HG02571 (cell line): Measurements from ENCODE around the gene DUOX1.
"Not testable (repeated sequence)": the region's sequence is repeated elsewhere in the genome, so short reads cannot be mapped to it uniquely, and the experiment has no call there.

Experiments used
- ATAC-seq: cut with Tn5 transposase; IDR thresholded peaks from one replicate; pipeline ENCODE4 v1.9.1; 2021; ENCODE audit warnings: mild to moderate bottlenecking, moderate library complexity; ENCODE audit not compliant: unreplicated experiment

Gene DUOX1

DNA sequence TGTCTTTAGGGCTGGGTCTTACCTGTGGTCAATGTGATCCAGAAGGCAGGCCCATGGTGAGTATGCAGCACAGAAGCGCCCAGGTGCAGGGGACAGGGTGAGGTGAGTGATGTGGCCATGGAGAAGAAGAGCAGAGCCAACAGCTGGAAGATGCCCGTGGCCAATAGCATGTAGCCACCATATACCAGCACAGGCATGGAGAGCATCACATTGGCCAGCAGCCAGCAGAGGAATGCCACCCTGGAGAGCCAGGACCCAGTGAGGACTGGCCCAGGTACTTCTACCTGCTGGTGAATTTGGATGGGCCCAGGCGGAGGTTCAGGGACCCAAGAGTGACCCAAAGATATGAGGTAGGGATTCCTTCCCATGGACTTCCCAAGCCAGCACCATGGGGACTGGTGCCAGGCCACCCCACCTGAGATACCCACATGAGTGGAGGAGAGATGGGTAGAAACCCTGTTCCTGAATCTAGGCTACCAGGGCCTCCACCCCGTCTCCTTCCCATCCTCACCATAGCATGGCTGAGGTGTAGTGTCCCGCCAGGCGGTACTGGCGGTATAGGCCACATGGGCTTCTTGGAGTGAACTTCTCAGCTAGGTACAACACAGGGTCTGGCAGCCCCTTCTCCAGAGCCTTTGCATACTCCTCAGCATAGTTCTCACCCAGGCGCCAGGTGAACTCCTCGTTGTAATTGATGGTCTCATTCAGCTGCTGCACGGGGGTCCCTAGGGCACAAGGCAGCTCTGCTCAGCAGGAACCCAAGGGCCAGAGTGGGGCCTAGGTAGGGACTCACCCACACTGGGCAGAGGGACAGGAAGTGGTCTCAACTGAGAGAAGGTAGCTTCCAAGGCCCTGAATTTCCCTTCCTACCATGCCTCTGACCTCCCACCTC lies 9.5 kb upstream of the DUOX1 start:
- ATAC-seq = no peak

DNA sequence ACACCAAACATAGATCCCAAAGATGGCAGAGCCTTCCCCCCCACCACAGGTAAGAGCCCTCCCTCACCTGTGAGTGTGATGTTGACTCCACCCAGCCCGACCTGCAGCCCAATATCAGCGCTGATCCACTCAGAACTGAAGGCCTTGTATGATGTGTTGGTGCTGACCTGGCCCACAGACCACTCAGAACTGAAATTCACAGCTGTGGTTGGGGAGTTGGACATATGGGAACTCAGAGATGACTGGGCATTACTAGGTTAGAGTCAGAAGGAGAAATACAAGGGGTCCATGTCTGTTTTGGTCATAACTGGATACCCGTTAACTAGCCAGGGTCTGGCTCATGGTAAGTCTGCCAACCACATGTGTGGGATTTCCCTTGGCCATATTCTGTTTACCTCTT lies 8.8 kb upstream of the DUOX1 start:
- no peak for ATAC-seq

DNA sequence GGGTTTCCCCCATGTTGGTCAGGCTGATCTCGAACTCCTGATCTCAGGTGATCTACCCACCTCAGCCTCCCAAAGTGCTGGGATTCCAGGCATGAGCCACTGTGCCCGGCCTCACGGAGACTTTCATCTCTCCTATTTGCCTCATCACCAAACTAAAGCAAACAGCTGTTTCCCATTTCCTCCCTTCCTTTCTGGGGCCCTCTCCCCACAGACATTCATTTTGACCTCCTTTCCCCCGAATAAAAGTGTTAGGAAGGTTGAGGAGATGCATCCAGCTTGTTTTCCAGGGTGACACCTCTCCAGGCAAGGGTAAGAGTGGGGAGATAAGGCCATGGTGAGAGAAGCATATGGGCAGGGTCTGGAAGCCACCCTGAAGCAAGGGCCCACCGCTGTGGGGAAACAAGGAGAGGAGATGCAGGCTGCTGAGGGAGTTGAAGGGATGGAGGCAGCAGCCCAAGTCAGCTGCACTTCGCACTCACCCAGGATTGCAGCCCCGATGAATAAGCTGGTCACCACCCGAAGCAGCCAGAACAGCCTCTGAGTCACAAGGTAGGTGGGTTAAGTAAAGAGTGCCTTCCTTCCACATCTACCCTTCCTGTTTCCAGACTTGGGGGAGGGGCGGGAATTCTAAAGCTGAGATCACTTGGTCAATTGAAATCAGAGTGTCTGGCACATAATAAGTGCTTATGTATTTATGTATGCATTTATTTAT lies 7.9 kb upstream of the DUOX1 start:
- no peak for ATAC-seq

DNA sequence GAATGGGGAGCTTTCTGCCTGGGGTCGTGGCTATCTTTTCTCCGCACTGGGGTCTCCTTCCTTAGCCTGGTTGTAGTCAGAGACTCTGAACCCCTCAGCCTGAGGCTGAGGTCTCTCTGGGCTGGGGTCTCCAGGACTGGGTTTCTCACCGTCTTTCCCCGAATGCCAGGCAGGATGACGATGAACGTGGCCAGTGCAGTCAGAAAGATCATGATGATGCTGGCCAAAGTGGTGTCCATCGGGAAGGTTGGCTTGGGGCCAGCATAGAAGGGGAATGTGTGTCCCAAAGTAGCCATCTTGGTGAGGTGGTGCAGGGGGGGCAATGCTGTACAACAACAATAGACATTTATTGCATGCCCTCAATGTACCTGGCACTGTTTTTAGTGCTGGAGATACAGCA lies 7.1 kb upstream of the DUOX1 start:
- ATAC-seq = no peak

DNA sequence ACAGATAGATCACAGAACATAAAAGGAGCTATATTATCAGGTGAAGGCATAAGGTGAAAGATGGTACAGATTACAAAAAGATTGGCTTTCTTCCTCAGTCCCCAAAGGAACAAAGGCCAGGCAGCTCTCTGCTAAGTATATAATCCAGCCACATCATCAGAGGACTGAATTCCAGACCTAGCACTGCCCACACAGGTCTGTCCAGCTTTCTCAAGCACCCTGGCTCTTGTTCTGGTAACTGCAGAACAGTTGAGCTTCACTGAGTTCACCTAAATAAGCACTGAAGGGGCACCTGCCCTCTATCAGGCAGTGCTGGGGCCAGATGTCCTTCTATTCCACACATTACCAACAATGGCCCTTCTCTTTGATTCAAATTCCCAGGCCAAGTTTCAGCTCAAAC lies 6.4 kb upstream of the DUOX1 start:
- ATAC-seq = no peak

DNA sequence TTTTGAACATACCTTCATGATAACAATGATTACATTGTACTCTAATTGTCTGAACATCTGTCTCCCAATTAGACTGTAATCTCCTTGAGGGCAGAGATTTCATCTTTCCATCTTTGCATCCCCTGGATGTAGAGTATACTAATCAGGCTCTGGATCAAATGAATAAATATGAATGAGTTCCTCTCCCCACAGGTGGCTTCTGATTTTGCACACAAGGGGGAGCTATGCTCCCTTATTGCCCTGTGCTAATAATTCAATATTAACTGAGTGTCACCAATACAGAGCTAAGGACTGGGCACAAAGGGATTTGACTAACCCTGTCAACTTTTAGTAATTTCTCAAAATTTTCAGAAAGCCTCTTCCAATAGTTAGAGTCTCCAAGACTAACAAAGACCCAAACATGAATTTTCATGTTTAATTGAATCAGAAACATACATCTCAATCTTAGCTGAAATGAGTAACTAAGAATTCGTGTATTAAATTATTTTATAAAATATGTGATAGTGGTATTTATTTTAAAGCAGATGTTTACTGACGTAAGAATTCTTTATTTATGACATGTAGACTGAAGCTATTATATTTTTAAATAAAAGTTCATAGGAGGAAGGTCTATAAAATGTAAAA lies 3.1 kb upstream of the DUOX1 start:
- ATAC-seq = no peak

DNA sequence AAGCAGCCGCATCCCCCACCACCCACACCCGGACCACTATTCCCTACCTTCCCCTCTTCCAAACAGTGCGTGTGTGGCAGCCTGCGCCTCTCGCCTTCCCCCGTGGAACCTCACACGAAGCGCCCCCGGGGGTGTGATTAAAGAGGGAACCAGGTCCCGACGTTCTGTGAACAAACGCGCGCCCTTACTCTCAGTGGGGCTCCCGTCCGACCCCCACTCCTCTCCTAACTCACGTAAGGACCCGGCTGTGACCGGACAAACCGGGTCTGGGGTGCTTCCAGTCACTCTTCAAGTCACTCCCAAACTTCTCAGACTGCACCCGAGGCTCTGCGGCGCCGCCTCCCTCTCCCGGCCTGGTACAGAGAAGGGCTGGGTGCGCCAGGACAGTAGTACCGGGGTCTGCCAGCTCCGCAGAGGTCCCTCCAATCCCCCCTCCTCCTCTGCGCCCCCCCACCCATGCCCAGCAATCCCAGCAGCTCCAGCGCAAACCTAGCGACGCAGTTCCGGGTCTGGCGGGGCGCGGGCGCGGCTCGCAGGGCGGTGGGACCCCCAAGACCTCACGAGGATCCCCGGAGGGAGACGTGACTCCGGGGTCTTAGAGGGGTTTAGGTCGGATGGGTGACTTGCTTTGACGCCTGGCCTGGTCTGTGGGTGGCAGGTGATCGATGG lies 689 bp upstream of the DUOX1 start:
- no peak for ATAC-seq

DNA sequence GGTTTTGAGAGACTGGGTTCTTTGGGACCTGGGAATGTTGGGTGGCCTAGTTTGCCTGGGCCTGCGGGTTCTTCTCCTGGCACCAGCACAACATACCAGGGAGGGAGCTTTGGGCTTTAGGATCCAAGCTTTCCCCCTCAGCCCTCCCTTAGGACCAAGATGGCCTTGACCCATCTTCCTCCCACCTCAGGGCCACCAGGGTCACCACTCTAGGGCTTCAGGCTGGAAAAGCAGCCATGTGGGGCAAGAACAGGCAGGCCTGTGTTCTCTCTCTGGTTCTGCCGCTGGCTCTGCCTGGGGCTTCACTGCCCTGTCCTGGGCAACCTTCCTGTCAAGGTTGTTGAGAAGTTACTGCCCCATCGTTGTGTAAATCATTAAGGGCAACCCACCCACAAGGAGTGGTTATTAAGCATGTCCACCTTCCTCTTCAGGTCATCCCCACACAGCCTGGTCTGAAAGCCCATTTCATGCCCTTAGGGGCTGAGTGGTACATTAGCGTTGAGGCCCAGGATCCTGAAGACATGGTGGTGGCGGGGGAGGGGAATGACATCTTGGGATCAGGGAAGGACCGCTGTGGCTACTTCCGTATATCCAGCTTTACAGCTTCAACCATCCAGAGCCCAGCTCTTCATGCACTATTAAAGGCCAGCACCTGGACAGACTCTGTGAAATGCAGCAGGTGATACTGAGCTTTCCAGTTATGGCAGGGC lies 652 bp downstream of the DUOX1 start:
- no peak for ATAC-seq

DNA sequence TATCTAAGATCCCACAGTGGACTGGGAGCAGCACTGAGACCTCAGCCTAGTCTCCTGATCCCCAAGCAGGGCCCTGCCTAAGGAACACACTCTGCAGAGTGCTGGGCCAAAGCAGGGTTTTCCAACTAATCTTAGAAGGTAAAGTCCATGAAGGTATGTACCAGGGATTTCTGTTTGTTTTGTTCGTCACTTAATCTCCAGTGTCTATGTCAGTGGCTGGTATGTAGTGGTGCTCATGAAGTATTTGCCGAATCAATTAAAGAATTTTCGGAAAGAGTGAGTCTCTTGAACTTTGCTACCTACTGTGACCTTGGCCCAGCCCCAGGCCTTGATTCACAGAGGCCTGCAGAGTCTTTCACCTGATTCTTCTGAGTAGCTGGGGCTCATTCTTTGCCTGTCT lies 1.7 kb downstream of the DUOX1 start:
- ATAC-seq = no peak

DNA sequence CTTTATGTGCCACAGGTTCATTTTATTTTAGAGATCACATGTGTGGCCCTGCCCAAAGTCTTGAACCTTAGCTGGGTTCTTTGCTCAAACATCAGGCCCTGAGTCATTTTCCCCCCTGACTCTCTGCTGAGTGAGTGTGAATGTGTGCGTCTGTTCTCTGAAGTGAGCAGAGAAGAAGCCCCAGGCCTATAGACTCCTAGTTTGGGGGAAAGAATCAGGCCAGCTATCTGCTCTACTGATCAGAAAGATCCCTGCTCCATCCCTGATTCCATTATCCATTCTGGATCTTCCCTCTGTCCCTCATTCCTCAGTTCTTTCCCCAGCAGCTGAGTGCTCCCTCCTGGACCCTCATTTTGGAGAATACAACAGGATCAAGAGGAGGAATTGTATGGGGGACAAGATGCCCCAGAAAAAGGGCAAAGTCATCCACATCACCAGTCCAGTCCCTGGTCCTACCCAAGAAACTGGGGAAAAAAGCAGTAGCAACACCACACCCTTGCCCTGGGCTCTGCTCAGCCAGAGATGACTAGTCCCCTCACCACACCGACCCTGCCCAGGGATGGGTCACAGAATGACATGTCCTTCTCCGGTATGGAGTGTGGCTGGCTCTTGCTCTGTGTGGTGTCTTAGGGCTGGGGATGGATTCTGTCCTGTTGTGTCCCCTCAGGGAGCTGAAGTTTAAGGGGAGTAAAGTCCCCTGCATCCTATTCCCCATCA lies 3.2 kb downstream of the DUOX1 start:
- no peak for ATAC-seq

DNA sequence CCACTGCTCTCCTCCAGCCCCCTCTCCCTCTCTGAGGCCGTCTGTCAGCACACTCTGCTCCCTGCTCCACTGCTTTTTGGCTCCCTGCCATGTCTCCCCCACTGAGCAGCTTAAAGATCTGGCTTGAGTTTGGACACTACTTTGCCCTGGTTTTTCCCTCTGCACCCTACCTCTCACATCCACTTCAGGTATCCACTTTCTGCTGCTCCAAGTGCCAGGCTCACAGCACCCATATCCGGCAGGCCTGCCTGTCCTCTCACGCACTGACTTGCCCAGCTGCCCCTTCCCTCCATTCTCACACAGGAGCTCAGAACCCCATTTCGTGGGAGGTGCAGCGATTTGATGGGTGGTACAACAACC lies 3.7 kb downstream of the DUOX1 start:
- no peak for ATAC-seq

DNA sequence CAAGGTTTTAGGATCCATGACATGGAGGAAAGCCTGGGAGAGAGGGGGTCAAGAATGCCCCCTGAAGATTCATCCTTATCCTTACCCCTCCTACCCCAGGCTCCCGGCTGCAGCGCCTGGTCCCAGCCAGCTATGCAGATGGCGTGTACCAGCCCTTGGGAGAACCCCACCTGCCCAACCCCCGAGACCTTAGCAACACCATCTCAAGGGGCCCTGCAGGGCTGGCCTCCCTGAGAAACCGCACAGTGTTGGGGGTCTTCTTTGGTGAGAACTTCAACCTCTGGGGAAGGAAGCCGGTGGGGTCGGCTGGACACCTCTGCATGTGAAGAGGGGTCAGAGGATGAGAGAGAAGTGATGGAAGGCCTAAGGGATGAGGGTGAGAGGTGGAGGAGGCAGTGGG lies 4.3 kb downstream of the DUOX1 start:
- ATAC-seq = no peak

DNA sequence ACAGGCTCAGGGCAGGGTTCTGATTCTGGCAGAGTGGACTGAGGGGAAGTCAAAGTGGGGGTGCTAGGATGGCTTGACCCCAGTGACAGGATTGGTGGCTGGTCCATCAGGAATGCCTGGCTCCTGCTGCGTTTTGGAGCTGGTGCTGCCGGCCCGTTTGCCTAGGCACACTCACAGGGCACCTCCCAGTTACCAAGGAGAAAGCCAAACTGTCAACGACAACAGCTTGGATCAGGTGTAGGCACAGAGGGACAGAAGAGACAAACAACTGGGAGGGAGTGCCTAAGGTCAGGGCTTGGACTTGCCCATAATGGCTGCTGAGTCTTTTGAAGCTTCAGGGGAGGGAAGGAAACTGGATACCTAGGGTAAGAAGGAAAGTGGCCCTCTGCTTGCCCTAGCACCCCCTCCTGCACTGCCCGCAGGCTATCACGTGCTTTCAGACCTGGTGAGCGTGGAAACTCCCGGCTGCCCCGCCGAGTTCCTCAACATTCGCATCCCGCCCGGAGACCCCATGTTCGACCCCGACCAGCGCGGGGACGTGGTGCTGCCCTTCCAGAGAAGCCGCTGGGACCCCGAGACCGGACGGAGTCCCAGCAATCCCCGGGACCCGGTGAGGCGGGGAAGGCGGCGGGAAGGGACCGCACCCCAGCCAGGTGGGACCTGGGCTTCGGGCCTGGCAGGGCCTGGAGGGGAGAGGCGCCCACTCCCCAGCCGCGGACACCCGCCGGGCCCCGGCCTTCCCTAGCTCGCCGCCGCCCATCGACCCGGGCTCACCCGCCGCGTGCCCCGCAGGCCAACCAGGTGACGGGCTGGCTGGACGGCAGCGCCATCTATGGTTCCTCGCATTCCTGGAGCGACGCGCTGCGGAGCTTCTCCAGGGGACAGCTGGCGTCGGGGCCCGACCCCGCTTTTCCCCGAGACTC lies 5.1 kb downstream of the DUOX1 start:
- ATAC-seq = no peak

DNA sequence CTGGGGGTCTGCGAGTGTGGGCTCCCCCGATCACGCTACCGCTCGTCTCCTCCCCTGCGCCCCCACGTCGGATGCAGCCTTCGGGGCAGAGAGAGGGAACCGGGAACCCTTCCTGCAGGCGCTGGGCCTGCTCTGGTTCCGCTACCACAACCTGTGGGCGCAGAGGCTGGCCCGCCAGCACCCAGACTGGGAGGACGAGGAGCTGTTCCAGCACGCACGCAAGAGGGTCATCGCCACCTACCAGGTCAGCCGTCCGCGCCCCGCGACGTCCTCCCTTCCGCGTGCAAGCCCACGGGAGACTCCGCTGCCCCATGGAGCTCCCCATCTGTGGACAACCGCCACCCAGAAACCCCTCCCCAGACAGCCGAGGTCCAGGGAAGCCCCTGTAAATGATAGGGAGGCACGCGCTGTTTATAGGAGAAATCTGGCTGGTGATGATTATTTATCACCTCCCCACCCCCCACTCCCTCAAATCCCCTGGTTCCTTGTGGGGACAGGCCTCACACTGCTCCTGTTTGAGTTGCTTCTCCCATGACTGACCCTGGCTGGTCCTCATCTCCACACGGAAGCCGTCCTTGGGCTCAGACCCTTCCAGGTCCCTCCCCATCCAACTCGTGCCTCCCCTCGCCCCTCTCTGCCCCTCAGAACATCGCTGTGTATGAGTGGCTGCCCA lies 6.0 kb downstream of the DUOX1 start:
- ATAC-seq = not testable (repeated sequence)

DNA sequence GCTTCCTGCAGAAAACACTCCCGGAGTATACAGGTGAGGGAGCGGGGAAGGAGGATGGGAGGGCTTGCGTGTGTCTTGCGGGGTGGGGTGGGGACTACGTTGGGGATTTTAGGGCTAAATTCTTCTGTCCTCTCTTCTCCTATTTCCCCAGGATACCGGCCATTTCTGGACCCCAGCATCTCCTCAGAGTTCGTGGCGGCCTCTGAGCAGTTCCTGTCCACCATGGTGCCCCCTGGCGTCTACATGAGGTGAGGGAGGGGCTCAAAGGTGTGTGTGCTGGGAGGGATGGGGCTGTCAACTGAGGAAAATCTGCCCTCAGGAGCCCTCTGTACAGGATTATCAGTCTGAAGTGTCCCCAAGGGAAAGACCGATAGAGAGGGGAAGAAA lies 6.6 kb downstream of the DUOX1 start:
- no peak for ATAC-seq

DNA sequence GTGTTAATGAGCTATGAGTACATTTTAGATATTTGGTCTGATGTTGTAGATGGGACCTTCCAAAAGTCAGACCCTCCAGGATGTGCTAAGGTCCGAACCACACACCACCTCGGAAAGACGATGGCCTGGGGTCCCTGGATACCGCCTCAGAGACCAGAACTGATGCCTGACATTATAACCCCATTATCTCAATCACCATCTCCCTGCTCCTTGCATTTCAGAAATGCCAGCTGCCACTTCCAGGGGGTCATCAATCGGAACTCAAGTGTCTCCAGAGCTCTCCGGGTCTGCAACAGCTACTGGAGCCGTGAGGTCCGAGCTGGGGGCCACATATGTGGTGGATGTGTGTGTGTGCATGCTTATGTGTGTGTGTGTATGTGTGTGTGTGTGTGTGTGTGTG lies 7.9 kb downstream of the DUOX1 start:
- ATAC-seq = no peak

DNA sequence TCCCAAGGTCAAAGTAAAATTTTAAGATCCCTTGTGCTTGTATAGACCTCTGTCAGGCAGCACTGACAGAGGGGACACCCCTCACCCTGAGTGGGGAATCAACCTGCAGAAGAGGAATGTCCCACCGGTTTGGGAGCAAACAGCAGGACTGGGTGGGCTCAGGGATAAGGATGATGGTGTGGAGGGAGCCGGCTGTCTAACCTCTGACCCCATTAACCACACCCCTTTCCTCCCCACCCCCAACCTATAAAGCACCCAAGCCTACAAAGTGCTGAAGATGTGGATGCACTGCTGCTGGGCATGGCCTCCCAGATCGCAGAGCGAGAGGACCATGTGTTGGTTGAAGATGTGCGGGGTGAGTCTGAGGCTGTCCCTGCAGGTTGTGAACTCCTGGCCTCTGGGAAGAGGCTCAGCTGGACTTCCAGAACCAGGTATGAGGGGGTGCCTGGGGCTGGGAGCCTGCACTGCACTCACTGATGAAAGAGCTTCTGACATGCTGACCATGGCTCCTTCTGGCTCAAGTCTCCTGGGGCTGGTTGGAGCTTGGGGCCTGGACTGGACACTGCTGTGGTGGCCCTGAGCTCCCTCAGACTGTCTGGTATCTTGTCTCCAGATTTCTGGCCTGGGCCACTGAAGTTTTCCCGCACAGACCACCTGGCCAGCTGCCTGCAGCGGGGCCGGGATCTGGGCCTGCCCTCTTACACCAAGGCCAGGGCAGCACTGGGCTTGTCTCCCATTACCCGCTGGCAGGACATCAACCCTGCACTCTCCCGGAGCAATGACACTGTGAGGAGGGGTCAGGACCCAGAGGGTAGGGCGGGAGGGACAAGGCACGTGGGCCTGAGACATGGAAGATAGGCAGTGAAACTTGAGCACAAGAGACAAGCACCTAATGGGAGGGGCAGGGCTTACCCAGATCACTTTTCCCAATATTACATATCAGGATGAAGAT lies 9.3 kb downstream of the DUOX1 start:
- no peak for ATAC-seq

DNA sequence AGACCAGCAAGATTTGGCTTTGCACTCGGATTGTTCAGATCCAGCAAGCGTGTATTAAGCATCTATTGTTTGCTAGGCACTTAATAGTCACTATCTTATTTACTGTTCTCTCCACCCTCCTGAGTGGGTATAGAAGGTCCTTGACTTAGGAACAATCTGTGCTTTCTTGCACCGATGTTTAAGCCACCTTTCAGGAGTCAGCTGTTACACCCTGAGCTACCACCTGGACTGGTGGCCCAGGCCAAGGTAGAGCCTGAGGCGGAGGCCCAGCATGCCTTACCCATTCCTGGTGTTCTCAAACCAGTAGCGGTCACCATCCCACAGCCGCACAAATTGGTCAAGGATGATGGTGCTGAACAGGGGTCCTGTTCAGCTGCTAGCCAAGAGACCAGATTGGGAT lies 10.0 kb downstream of the DUOX1 start:
- ATAC-seq = no peak
